Skeletal muscle cell (primary cell): Measurements from ENCODE around the gene CHPT1.
"Not testable (repeated sequence)": the region's sequence is repeated elsewhere in the genome, so short reads cannot be mapped to it uniquely, and the experiment has no call there.

ENCODE experiments used
- DNase-seq: peaks from one replicate; pipeline ENCODE4 v3.0.0-alpha.2; 2010; ENCODE audit warnings: low read depth
- H3K4me3 ChIP-seq: 2 replicates; pipeline ENCODE4 v1.5.1; 2011; ENCODE audit warnings: low read depth, mild to moderate bottlenecking, control low read depth, low read length, moderate library complexity

Gene CHPT1

GRCh38 chr12:101680240-101680639 lies 17.2 kb upstream of the CHPT1 start:
- H3K4me3 ChIP-seq: no peak overlapping the region
- DNase-seq: no peak

- DNase-seq: no peak
- no peak overlapping the region for H3K4me3 ChIP-seq
These were observed 16.8 kb upstream of the CHPT1 start for GRCh38 chr12:101680647-101681046.

- not testable (repeated sequence) for H3K4me3 ChIP-seq, DNase-seq
These were observed 15.8 kb upstream of the CHPT1 start for GRCh38 chr12:101681627-101682026.

GRCh38 chr12:101685092-101685491 lies 12.3 kb upstream of the CHPT1 start:
- H3K4me3 ChIP-seq: no peak overlapping the region
- no peak for DNase-seq

GRCh38 chr12:101686176-101686575 lies 11.3 kb upstream of the CHPT1 start:
- no peak for DNase-seq
- no peak overlapping the region for H3K4me3 ChIP-seq

GRCh38 chr12:101690544-101691098 lies 6.8 kb upstream of the CHPT1 start:
- H3K4me3 ChIP-seq: no peak overlapping the region
- DNase-seq: no peak

GRCh38 chr12:101691503-101692096 lies 5.8 kb upstream of the CHPT1 start:
- DNase-seq: no peak
- H3K4me3 ChIP-seq: no peak overlapping the region

GRCh38 chr12:101694297-101694848 lies 3.1 kb upstream of the CHPT1 start:
- H3K4me3 ChIP-seq: no peak overlapping the region
- DNase-seq: no peak

- no peak overlapping the region for H3K4me3 ChIP-seq
- no peak for DNase-seq
These were observed 2.5 kb upstream of the CHPT1 start for GRCh38 chr12:101694986-101695385.

- H3K4me3 ChIP-seq: no peak overlapping the region
- DNase-seq: no peak
These were observed 1.7 kb upstream of the CHPT1 start for GRCh38 chr12:101695706-101696105.

- DNase-seq: no peak
- peak overlapping the region; percentile 79 for H3K4me3 ChIP-seq
These were observed 916 bp upstream of the CHPT1 start for GRCh38 chr12:101696251-101697196.

GRCh38 chr12:101697930-101698799 lies 725 bp downstream of the CHPT1 start:
- no peak for DNase-seq

GRCh38 chr12:101698800-101699347 lies 1.4 kb downstream of the CHPT1 start:
- DNase-seq: no peak
- H3K4me3 ChIP-seq: peak overlapping the region; percentile 79

More at GRCh38 chr12:101697930-101698799, 725 bp downstream of the CHPT1 start:
- H3K4me3 ChIP-seq: peak overlapping the region; percentile 79

GRCh38 chr12:101700299-101700820 lies 2.9 kb downstream of the CHPT1 start:
- no peak overlapping the region for H3K4me3 ChIP-seq
- no peak for DNase-seq

- no peak overlapping the region for H3K4me3 ChIP-seq
- DNase-seq: no peak
These were observed 6.0 kb downstream of the CHPT1 start for GRCh38 chr12:101703487-101703886.

- H3K4me3 ChIP-seq: no peak overlapping the region
These were observed 9.0 kb downstream of the CHPT1 start for GRCh38 chr12:101706403-101706802.

GRCh38 chr12:101707131-101707782 lies 9.8 kb downstream of the CHPT1 start:
- DNase-seq: no peak
- no peak overlapping the region for H3K4me3 ChIP-seq

More at GRCh38 chr12:101706403-101706802, 9.0 kb downstream of the CHPT1 start:
- no peak for DNase-seq

GRCh38 chr12:101710288-101710687 lies 12.8 kb downstream of the CHPT1 start:
- DNase-seq: no peak
- no peak overlapping the region for H3K4me3 ChIP-seq
